ENCODE data around the gene WNT7B. TPM values are rescaled to one million over a fixed set of nuclear protein-coding genes. Genes with fewer than 3 reads are reported as not detected.

The WNT7B gene
- total and polyA plus RNA-seq, 2 donors (not counting 1 experiment from before 2014, with no cell fraction given) = 0.22 to 0.67 TPM

DNA sequence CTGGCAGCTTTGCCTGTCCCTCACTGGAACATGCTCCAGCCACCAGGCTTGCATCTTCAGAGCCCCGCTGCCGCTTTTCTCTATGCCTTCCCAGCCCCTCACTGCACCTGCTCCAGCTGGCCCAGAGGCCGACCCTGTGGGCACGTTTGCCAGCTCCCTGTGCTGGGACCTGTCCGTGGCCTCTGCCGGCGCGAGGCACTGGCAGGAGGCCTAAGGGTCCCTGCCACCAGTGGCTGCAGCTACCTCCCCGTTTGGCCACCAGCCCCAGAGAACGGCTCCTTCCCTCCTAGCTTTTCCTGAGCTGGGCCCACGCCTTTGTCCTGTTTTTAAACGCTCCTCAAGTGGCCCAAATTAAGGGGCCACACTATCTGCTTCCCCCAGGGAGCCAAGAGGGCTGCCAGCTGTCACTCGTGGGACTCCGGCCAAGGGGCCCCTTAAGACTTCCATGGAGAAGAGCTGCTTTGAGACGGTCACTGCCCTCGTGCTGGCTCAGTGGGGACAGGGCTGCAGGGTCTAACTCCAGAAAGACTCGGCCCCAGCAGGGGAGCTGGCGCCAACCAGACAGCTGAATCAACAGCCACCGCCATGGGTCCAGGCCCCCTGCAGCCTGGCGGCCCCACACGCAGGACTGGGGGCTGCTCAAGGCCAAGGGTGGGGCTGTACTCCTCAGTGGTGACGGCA lies 24.6 kb upstream of the WNT7B start:
- Histone ChIP-seq H3K27me3 (replicated peaks in 1 of 4; ENCODE audit: control extremely low read depth in 1 of 4, control insufficient read depth in 3 of 4, insufficient read depth in 4 of 4, low read length in 3 of 4) (peaks cover 0 to 5% (median 0%) of the 10 kb centered on the region in 4 experiments), H3K4me2 (replicated peaks; ENCODE audit: low read depth, low read length, poor library complexity, severe bottlenecking) (no peak overlapping the region), H3K27ac (ENCODE audit: low read length in 2 of 2) (no peak overlapping the region), H3K9me3 (ENCODE audit: control extremely low read depth in 1 of 3, control insufficient read depth in 2 of 3, insufficient read depth in 1 of 3, low read length in 2 of 3) (no peaks in the 10 kb centered on the region), H3K4me3 (ENCODE audit: control extremely low read depth in 1 of 5, extremely low read depth in 1 of 5, insufficient read depth in 1 of 5, low read depth in 2 of 5, low read length in 4 of 5) (no peak overlapping the region), H3K79me2 (ENCODE audit: control insufficient read depth, insufficient read depth, low read length) (no peaks in the 10 kb centered on the region), H4K20me1 (ENCODE audit: control insufficient read depth, insufficient read depth, low read length, poor library complexity, severe bottlenecking) (no peaks in the 10 kb centered on the region), H3K9ac (ENCODE audit: low read length) (no peak overlapping the region), H2AFZ (ENCODE audit: insufficient read depth, low read depth, low read length, poor library complexity, severe bottlenecking) (no peak overlapping the region), H3K36me3 (replicated peaks in 1 of 2; ENCODE audit: control extremely low read depth in 1 of 2, control insufficient read depth in 1 of 2, extremely low read depth in 1 of 2, insufficient read depth in 2 of 2, low read length in 1 of 2) (no peaks in the 10 kb centered on the region), H3K4me1 (ENCODE audit: control insufficient read depth in 2 of 2, insufficient read depth in 2 of 2, low read length in 2 of 2) (peaks cover 11 to 19% of the 10 kb centered on the region in 2 donors)
- DNase-seq (no peak), ATAC-seq (ENCODE audit: low read depth) (no peak)
- Mint-ChIP-seq H3K4me1 (peaks cover 20% of the 10 kb centered on the region), H3K9me3 (ENCODE audit: insufficient read depth) (no peaks in the 10 kb centered on the region), H3K4me3 (no peak overlapping the region), H3K27me3 (no peaks in the 10 kb centered on the region), H3K27ac (no peak overlapping the region)
- intact Hi-C loops (cut with micrococcal nuclease) = no loop called here
- ChIA-PET CTCF (interaction anchor here (0.6 to 20.6 kb wide), 5 partner anchors 10 to 858 kb away, joined by 3 to 533 read pairs (median 3); no protein-coding TSS in a partner anchor), POLR2A (no interaction called here)
- no peak for TF ChIP-seq EZH2 (IDR thresholded peaks at IDR 0.05; ENCODE audit: borderline replicate concordance, insufficient read depth, low read depth, low read length, poor library complexity, severe bottlenecking)
- TF ChIP-seq, protein P1, sequence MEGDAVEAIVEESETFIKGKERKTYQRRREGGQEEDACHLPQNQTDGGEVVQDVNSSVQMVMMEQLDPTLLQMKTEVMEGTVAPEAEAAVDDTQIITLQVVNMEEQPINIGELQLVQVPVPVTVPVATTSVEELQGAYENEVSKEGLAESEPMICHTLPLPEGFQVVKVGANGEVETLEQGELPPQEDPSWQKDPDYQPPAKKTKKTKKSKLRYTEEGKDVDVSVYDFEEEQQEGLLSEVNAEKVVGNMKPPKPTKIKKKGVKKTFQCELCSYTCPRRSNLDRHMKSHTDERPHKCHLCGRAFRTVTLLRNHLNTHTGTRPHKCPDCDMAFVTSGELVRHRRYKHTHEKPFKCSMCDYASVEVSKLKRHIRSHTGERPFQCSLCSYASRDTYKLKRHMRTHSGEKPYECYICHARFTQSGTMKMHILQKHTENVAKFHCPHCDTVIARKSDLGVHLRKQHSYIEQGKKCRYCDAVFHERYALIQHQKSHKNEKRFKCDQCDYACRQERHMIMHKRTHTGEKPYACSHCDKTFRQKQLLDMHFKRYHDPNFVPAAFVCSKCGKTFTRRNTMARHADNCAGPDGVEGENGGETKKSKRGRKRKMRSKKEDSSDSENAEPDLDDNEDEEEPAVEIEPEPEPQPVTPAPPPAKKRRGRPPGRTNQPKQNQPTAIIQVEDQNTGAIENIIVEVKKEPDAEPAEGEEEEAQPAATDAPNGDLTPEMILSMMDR (IDR thresholded peaks at IDR 0.05) = no peak
- WGBS (ENCODE audit: insufficient coverage) = 79% methylated on average over 20 of the region's 22 CpGs

- 66% methylated on average over 2 of the region's 3 CpGs for WGBS (ENCODE audit: insufficient coverage)
- ChIA-PET POLR2A (no interaction called here), CTCF (interaction anchor here (0.6 to 20.6 kb wide), 4 partner anchors 13 to 858 kb away, joined by 3 to 533 read pairs (median 3); no protein-coding TSS in a partner anchor)
- intact Hi-C loops (cut with micrococcal nuclease) = no loop called here
- no peak overlapping the region for H3K27ac ChIP-seq (ENCODE audit: low read length in 2 of 2)
- H3K27me3 ChIP-seq (replicated peaks in 1 of 4; ENCODE audit: control extremely low read depth in 1 of 4, control insufficient read depth in 3 of 4, insufficient read depth in 4 of 4, low read length in 3 of 4) = peaks cover 0 to 3% (median 0%) of the 10 kb centered on the region in 4 experiments
- no peak overlapping the region for H2AFZ ChIP-seq (ENCODE audit: insufficient read depth, low read depth, low read length, poor library complexity, severe bottlenecking)
- H3K9ac ChIP-seq (ENCODE audit: low read length) = no peak overlapping the region
- peaks cover 13 to 19% of the 10 kb centered on the region in 2 donors for H3K4me1 ChIP-seq (ENCODE audit: control insufficient read depth in 2 of 2, insufficient read depth in 2 of 2, low read length in 2 of 2)
- no peaks in the 10 kb centered on the region for H3K9me3 ChIP-seq (ENCODE audit: control extremely low read depth in 1 of 3, control insufficient read depth in 2 of 3, insufficient read depth in 1 of 3, low read length in 2 of 3)
- Mint-ChIP-seq H3K27ac (no peak overlapping the region), H3K4me1 (peaks cover 20% of the 10 kb centered on the region), H3K4me3 (no peak overlapping the region), H3K9me3 (ENCODE audit: insufficient read depth) (no peaks in the 10 kb centered on the region), H3K27me3 (no peaks in the 10 kb centered on the region)
- no peaks in the 10 kb centered on the region for H3K36me3 ChIP-seq (replicated peaks in 1 of 2; ENCODE audit: control extremely low read depth in 1 of 2, control insufficient read depth in 1 of 2, extremely low read depth in 1 of 2, insufficient read depth in 2 of 2, low read length in 1 of 2)
- H4K20me1 ChIP-seq (ENCODE audit: control insufficient read depth, insufficient read depth, low read length, poor library complexity, severe bottlenecking) = no peaks in the 10 kb centered on the region
- no peak overlapping the region for H3K4me2 ChIP-seq (replicated peaks; ENCODE audit: low read depth, low read length, poor library complexity, severe bottlenecking)
- no peak for DNase-seq
- TF ChIP-seq EZH2 (IDR thresholded peaks at IDR 0.05; ENCODE audit: borderline replicate concordance, insufficient read depth, low read depth, low read length, poor library complexity, severe bottlenecking) = no peak
- TF ChIP-seq, protein P1 (IDR thresholded peaks at IDR 0.05) = no peak
- ATAC-seq (ENCODE audit: low read depth) = no peak
- no peaks in the 10 kb centered on the region for H3K79me2 ChIP-seq (ENCODE audit: control insufficient read depth, insufficient read depth, low read length)
- H3K4me3 ChIP-seq (ENCODE audit: control extremely low read depth in 1 of 5, extremely low read depth in 1 of 5, insufficient read depth in 1 of 5, low read depth in 2 of 5, low read length in 4 of 5) = no peak overlapping the region
These were observed 24.1 kb upstream of the WNT7B start for GRCh38 chr22:46001046-46001425.

Measured in B cell (primary cell).